Activated naive CD8-positive, alpha-beta T cell treated with anti-CD3 and anti-CD28 coated beads, Interleukin-2, amount 50 U/mL, for 16 hours (primary cell): ENCODE data around the gene RANBP10.

Experiments used
- DNase-seq: peaks from one replicate; pipeline ENCODE4 v3.0.0-alpha.2; 2020; ENCODE audit warnings: low read depth, low spot score

Gene RANBP10

DNA sequence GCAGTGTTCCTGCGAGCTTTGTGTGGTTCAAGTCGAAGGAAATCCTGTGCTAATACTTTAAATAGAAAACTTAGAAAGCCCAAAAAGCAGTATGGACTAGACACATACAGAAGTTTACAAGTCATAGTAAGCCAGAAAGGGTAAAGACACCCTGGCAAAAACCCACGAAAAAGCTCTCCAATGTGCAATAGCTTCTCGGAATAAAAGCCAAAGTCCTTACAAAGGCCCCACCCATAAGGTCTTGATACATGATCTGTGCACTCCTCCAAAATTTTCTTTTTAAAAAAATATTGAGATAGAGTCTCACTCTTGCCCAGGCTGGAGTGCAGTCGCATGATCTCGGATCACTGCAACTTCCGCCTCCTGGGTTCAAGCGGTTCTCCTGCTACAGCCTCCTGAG lies 129.4 kb downstream of the RANBP10 start:
- DNase-seq = no peak

DNA sequence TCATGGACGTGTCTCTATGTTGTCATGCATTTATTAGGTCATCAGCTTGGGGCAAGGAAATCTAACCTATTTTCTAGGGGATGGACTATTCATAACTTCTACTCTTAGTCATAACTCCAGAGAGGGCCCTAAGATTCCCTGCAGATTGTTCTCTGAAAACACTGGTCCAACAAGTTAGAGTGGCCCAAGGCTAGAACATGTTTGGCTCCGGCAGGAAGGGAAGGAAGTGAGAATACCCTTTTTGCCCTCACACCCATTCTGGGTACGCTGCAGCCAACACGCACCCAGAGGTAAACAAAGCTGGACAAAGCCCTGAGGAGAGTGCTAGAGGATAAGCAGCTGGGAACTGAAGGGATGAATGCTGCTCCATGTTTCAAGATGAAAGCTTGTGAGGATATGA lies 129.8 kb downstream of the RANBP10 start:
- DNase-seq = no peak

- DNase-seq = no peak
Observed at GRCh38 chr16:67675999-67676398, 130.4 kb downstream of the RANBP10 start.

- no peak for DNase-seq
Observed at GRCh38 chr16:67675579-67675935, 130.8 kb downstream of the RANBP10 start.

DNA sequence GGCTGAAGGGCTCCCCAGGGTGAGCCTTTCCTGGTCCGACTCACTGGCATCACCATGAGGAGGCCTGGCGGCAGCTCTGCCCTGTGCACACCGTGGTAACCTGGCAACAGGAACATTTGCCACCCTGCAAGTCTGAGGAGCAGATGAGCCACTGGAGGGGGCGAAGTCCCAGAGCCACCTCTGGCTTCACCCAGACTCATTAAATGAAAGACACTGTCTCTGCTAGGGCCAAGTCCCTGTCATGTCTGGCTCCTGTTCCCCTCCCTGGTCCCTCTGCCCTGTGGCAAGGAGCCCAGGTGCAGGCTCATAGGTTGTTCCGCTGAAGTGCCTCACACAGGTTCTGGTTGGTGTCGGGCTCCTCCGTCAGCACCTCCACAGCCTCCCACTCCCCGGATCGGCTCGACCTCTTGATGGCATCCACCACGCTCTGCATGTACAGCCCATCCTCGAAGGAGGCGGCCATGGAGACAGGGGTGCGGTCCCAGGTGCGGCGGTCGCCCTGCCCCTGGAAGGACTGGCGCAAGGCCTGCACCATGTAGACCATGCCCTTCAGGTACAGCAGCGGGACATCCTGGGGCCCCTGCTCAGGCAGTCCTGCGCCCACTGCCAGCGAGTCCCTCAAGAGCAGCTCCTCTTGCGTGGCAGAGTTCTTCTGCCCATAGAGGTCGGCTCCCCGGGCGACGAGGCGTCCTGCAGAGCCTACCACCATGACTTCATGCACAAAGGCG lies 131.3 kb downstream of the RANBP10 start:
- no peak for DNase-seq

DNA sequence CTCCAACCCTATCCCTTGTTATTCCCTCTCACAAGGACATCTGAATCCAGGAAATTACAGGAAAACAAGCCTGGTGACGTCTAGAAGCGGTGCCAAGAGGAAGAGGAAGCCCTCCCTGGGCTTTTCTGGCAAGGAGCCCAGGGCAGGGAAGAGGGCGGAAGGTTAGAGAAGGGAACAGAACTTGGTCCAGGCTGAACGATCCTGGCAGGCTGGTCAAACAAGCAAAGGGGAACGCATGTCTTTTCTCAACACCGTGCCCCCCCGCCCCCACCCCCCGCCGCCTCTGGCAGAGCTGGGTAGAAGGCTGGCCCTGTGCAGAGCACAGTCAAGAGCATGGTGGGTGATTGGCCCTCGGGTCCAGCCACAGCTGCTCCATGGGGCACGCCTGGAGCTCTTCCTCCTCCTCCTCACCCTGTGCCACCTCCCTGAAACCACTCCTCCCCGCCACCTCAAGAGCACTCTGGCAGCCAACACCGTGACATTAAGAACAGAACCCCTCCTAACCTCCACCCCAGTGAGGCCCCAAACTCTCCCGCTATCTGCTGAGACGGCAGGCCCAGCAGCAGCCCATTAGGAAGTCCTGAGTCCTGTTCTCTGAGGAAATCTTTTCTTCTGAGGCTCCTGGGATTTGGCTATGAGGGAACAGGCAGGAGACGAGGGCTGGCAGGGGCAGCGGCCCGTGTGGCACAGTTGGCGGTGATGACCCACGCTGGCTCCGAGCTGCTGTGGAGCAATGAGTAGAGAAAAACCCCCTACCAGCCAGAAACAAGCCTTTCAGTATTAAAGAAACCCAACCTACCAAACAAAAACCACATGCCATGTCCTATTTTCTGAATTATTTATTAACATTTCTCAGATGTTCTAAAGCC lies 132.4 kb downstream of the RANBP10 start:
- DNase-seq = no peak
